HUES64 (cell line): ENCODE measurements around the gene TBC1D2.
"Not testable (repeated sequence)": the region's sequence is repeated elsewhere in the genome, so short reads cannot be mapped to it uniquely, and the experiment has no call there.

ENCODE experiments used
- H3K27ac ChIP-seq: 2 replicates; pipeline ENCODE4 v1.7.0; 2013; ENCODE audit warnings: low read depth, low read length, inconsistent platforms
- H3K27me3 ChIP-seq: 2 replicates; pipeline ENCODE4 v1.6.1; 2013; ENCODE audit warnings: mild to moderate bottlenecking, low read length; ENCODE audit not compliant: insufficient read depth
- H3K36me3 ChIP-seq: 2 replicates; pipeline ENCODE4 v1.6.1; 2013; ENCODE audit warnings: mild to moderate bottlenecking, low read length; ENCODE audit not compliant: insufficient read depth
- H3K4me1 ChIP-seq: 2 replicates; pipeline ENCODE4 v1.6.1; 2013; ENCODE audit warnings: mild to moderate bottlenecking, low read length, moderate library complexity; ENCODE audit not compliant: insufficient read depth
- H3K4me3 ChIP-seq: 2 replicates; pipeline ENCODE4 v1.5.1; 2013; ENCODE audit warnings: mild to moderate bottlenecking, low read length, moderate library complexity
- H3K9ac ChIP-seq: 2 replicates; pipeline ENCODE4 v1.6.1; 2013; ENCODE audit warnings: mild to moderate bottlenecking, low read depth, low read length
- H3K9me3 ChIP-seq: 2 replicates; pipeline ENCODE4 v1.6.1; 2013; ENCODE audit warnings: low read depth, low read length; ENCODE audit not compliant: insufficient read depth
- WGBS: fragments of 150-250, 120-280 bp; methylation state at CpG from one replicate; pipeline ENCODE4 v1.1.7; 2013; ENCODE audit warnings: missing lambda C conversion rate; 5-methylcytosine and 5-hydroxymethylcytosine counted together

TBC1D2 gene

DNA sequence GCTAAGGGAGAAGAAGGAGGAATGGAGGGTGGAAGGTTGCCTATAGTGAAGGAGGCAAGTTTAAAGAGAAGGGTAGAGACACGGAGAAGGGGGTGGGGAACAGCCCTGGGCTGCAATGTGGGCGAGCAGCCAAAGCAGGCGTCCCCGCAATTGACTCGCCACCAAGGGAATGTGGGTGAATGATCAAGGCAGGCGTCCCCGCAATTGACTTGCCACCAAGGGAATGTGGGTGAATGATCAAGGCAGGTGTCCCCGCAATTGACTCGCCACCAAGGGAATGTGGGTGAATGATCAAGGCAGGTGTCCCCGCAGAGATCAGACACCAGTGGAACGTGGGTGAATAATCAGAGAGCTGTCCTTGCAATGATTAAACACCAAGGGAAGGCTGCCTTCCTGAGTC is 14.8 kb upstream of the TBC1D2 start:
- H3K27me3 ChIP-seq, H3K36me3 ChIP-seq, H3K9ac ChIP-seq, H3K27ac ChIP-seq, H3K4me3 ChIP-seq, H3K9me3 ChIP-seq: not testable (repeated sequence)
- peaks cover 19% of the 10 kb centered on the region; the same call in 1 of the 2 replicates for H3K4me1 ChIP-seq
- WGBS, result 86% methylated on average over 11 of the region's 11 CpGs

DNA sequence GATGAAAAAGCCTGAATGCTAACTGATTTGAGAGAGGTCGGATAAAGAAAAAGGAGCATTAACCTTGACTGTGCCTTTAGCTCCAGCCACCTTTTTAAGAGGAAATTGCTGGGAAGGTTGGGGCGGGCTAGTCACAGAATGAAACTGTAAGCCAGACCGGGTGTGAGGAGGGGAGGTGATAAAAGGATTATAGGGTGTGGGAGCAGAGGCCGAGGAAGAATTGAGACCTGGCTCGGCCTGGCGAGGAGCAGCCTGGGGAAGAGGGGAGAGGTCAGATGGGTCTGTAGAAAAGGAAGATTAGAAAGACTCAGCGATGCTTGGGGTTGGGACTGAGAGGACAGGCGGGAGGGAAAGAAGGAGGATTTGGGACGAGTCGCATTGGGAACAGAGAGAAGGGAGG is 14.2 kb upstream of the TBC1D2 start:
- not testable (repeated sequence) for H3K4me3 ChIP-seq, H3K36me3 ChIP-seq, H3K27ac ChIP-seq, H3K27me3 ChIP-seq, H3K9me3 ChIP-seq, H3K9ac ChIP-seq
- 58% methylated on average over 10 of the region's 10 CpGs for WGBS
- H3K4me1 ChIP-seq, result peaks cover 25% of the 10 kb centered on the region

DNA sequence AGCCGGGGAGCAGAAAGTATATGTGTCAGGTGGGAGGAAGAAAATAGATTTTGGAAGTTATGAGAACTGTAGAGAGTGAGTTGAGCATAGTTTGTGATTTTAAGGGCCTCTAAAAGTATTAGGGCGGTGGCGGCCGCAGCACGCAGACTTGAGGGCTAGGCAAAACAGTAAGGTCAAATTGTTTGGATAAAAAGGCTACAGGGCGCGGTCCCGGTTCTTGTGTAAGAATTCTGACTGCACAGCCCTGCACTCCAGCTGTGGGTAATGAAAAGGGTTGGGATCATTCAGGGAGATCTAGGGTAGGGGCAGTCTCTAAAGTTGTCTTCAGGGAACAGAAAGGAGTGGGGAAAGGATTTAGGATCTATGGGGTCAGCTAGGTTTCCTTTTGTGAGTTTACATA is 12.1 kb upstream of the TBC1D2 start:
- H3K4me3 ChIP-seq, H3K27ac ChIP-seq, H3K9me3 ChIP-seq, H3K27me3 ChIP-seq, H3K9ac ChIP-seq, H3K36me3 ChIP-seq: not testable (repeated sequence)
- peaks cover 24% of the 10 kb centered on the region for H3K4me1 ChIP-seq
- WGBS, result 94% methylated on average over 8 of the region's 8 CpGs

DNA sequence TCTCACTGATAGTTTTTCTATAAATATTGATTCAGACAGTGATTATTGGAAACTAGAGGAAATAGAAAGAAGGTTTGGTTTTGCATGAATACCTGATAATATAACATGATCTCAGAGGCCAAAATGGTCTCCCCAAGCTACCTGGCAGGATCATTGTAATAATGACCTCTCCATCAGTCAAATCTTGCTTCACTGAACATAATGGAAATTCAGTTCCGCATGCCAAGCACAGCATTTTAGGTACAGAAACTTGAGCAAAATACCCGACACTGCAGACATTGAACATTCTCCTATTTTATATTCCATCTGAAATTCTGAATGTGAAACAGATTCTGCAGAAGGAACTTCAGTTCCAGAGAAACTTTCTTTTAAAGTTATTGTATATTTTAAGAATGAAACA is 9.1 kb upstream of the TBC1D2 start:
- no peaks in the 10 kb centered on the region for H3K36me3 ChIP-seq
- H3K9ac ChIP-seq, result no peak overlapping the region
- H3K27me3 ChIP-seq, result no peaks in the 10 kb centered on the region
- peaks cover 13% of the 10 kb centered on the region for H3K4me1 ChIP-seq
- H3K4me3 ChIP-seq, result no peak overlapping the region
- WGBS, result 89% methylated on average over 2 of the region's 2 CpGs
- H3K9me3 ChIP-seq, result no peaks in the 10 kb centered on the region
- no peak overlapping the region for H3K27ac ChIP-seq

DNA sequence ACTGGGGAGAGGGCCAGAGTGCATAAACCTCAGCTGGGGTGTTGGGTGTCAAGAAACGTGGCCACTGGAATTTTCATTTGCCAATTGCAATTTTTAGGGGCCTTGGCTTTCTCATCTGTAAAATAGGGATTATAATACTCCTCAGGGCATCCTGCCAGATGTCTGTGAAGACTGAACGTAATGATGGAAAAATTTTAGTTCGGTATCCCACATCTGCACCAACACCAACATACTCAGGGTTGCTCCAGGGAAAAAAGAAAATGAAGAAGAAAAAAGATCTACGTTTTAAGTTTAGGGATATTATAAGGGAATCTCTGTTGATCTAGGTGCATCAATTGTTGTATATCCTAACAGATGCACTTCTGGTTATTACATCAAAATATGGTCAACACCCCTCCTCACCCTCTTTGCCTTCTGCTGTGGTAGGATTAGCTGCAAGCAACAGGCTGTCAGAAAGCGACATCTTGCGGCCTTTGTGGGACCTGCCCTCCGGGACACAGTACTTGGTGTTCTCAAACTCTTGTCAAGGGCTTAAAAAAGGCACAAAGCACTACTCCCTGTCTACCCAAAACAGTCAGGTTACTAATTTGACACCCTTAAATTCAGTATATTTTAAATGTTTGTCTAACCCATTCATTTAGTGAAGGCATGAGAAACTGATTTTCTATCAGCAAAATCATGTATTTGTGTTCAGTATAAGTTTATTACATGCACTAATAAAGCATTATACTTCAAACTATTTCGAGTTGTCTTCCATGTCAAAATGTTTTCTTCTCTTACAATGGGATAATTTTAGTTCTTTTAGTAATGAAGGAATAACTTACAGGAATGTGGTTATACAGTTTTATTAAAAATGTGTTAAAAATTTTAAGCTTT is 8.3 kb upstream of the TBC1D2 start:
- H3K4me1 ChIP-seq, result peaks cover 13% of the 10 kb centered on the region
- WGBS, result 18% methylated on average over 5 of the region's 8 CpGs
- no peaks in the 10 kb centered on the region for H3K36me3 ChIP-seq
- no peaks in the 10 kb centered on the region for H3K27me3 ChIP-seq
- H3K4me3 ChIP-seq, result no peak overlapping the region
- no peak overlapping the region for H3K27ac ChIP-seq
- no peak overlapping the region for H3K9ac ChIP-seq
- no peaks in the 10 kb centered on the region for H3K9me3 ChIP-seq

DNA sequence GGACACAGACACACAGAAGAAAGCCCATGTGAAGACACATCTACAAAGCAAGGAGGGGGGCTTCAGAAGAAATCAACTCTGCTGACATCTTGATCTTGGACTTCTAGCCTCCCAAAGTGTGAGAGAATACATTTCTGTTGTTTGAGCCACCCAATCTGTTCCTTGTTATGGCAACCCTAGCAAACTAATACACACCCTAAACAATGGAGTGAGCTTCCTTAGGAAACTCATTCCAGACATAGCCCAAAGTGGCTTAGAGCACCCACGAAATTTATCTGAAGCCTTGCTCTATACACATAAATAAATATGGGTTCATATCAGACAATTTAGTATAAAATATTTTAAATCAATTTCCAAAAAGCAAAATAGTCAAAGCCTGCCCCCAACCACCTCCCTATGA is 7.6 kb upstream of the TBC1D2 start:
- H3K27ac ChIP-seq, result no peak overlapping the region
- H3K9ac ChIP-seq, result no peak overlapping the region
- peaks cover 13% of the 10 kb centered on the region for H3K4me1 ChIP-seq
- H3K9me3 ChIP-seq, result no peaks in the 10 kb centered on the region
- H3K36me3 ChIP-seq, result no peaks in the 10 kb centered on the region
- no peak overlapping the region for H3K4me3 ChIP-seq
- no peaks in the 10 kb centered on the region for H3K27me3 ChIP-seq
- no CpG with 5 or more reads among the region's 1 CpG for WGBS

DNA sequence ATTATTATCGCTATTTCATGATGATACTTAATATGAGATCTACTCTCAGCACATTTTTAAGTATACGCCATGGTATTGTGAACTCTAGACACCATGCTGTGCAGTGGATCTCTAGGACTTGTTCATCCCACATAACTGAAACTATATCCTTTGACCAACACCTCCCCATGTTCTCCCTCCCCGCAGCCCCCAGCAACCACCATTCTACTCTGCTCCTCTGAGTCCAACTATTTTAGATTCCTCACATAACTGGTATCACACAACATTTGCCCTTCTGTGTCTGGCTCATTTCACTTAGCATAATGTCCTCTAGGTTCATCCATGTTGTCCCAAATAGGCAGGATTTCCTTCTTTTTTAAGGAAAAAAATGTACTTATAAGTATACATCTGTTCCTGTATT is 6.6 kb upstream of the TBC1D2 start:
- H3K36me3 ChIP-seq, result no peaks in the 10 kb centered on the region
- no peak overlapping the region for H3K27ac ChIP-seq
- H3K27me3 ChIP-seq, result no peaks in the 10 kb centered on the region
- peaks cover 13% of the 10 kb centered on the region for H3K4me1 ChIP-seq
- WGBS, result 96% methylated on average over 3 of the region's 3 CpGs
- no peak overlapping the region for H3K9ac ChIP-seq
- no peak overlapping the region for H3K4me3 ChIP-seq
- H3K9me3 ChIP-seq, result no peaks in the 10 kb centered on the region

DNA sequence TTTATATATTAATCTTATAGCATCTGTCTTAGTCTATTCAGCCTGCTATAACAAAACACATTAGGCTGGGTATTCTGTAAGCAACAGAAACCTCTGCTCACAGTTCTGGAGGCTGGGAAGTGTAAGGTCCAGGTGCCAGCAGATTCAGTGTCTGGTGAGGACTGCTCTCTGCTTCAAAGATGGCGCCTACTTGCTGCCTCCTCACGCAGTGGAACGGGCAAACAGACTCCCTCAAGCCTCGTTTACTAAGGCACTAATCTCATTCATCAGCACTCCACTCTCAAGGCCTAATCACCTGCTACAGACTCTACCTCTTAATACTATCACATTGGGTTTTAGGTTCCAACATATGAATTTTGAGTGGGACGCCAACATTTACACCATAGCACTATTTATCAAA is 5.2 kb upstream of the TBC1D2 start:
- no peaks in the 10 kb centered on the region for H3K36me3 ChIP-seq
- no peak overlapping the region for H3K9ac ChIP-seq
- no peak overlapping the region for H3K4me3 ChIP-seq
- H3K27ac ChIP-seq, result no peak overlapping the region
- H3K27me3 ChIP-seq, result no peaks in the 10 kb centered on the region
- H3K4me1 ChIP-seq, result peaks cover 9% of the 10 kb centered on the region
- no peaks in the 10 kb centered on the region for H3K9me3 ChIP-seq
- 87% methylated on average over 4 of the region's 5 CpGs for WGBS

DNA sequence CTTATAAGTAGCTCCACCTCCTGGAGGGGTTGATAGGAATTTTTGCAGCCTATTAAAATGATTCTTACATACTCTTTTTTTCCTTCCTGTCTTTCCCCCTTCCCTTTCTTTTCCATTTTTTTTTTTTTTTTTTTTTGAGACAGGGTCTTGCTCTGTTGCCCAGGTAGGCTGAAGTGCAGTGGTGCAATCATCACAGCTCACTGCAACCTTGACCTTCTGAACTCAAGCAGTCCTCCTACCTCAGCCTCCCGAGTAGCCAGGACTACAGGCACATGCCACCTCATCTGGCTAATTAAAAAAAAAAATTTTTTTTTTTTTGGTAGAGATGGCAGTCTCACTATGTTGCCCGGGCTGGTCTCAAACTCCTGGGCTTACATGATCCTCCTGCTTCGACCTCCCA is 4.3 kb upstream of the TBC1D2 start:
- WGBS, result over 99% methylated on average over 3 of the region's 3 CpGs
- Histone ChIP-seq H3K9me3 (no peaks in the 10 kb centered on the region), H3K4me1 (peaks cover 3% of the 10 kb centered on the region; the same call in 1 of the 2 replicates), H3K27ac (no peak overlapping the region), H3K36me3 (no peaks in the 10 kb centered on the region), H3K4me3 (no peak overlapping the region), H3K9ac (no peak overlapping the region), H3K27me3 (peaks cover 2% of the 10 kb centered on the region; the same call in 1 of the 2 replicates)

DNA sequence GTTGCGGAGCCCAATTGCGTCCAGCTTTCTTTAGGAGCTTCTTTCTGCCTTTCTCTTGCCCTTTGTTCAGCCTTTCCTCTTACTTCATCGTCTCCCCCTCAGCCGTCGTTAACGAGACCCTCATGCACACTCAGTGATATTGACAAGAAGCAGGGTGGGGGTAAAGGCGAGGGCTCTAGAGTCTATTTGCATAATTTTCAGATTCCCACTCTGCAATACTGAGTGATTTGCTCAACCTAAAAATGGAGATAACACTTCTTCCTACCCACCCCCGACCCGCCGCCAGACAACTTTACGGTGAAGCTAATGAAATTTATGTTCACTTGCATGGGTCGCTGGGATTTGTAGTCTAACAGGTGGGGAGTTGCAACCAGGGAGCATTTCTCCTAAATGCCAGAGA is 1.3 kb upstream of the TBC1D2 start:
- peak overlapping the region; percentile 83 for H3K4me3 ChIP-seq
- no peaks in the 10 kb centered on the region for H3K9me3 ChIP-seq
- no peaks in the 10 kb centered on the region for H3K4me1 ChIP-seq
- H3K36me3 ChIP-seq, result peaks cover 6% of the 10 kb centered on the region; the same call in 1 of the 2 replicates
- H3K27me3 ChIP-seq, result peaks cover 9% of the 10 kb centered on the region; the same call in 1 of the 2 replicates
- no peak overlapping the region for H3K27ac ChIP-seq
- 33% methylated on average over 8 of the region's 12 CpGs for WGBS
- H3K9ac ChIP-seq, result peak overlapping the region; percentile 91; the same call in 1 of the 2 replicates

DNA sequence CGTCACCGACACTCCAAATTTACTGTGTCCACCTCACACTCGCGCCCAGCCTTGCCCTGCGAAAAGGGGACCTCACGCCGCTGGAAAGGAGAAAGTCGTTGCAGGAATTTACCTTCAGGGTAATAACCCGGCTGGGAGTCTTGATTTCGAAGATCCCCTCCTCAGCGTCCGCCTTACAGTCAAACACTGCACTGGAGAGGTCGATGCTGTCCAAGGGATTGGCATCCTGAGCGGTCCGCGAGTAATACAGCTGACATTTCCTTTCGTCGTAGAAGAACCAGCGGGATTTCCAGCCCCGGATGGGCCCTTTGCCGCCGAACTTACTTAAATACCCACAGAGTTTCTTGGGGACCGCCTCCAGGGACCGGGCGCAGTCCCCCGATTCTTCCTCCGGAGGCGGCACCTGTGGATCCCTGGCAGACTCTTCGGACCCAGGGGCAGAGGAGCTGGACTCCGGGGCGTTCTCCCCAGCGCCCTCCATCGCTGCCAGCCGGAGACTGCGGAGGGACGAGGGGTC is 330 bp downstream of the TBC1D2 start:
- Histone ChIP-seq H3K9me3 (no peaks in the 10 kb centered on the region), H3K4me1 (peaks cover 3% of the 10 kb centered on the region; the same call in 1 of the 2 replicates), H3K27ac (no peak overlapping the region), H3K36me3 (peaks cover 8% of the 10 kb centered on the region; the same call in 1 of the 2 replicates), H3K4me3 (peak overlapping the region; percentile 83), H3K9ac (peak overlapping the region; percentile 49), H3K27me3 (peaks cover 9% of the 10 kb centered on the region; the same call in 1 of the 2 replicates)
- WGBS, result under 1% methylated on average over 36 of the region's 36 CpGs
